Neuron (in vitro differentiated cells): ENCODE data around the gene NAA38.

ENCODE experiments used
- H2AFZ ChIP-seq: one replicate; pipeline ENCODE4 v1.6.1; 2013; ENCODE audit warnings: low read depth, mild to moderate bottlenecking, inconsistent platforms, low read length, moderate library complexity
- H3K27me3 ChIP-seq: one replicate; pipeline ENCODE4 v1.6.1; 2013; ENCODE audit warnings: low read length; ENCODE audit not compliant: insufficient read depth
- H3K36me3 ChIP-seq: one replicate; pipeline ENCODE4 v1.6.1; 2013; ENCODE audit warnings: low read length; ENCODE audit not compliant: insufficient read depth
- H3K4me1 ChIP-seq: one replicate; pipeline ENCODE4 v1.6.1; 2013; ENCODE audit warnings: low read length; ENCODE audit not compliant: insufficient read depth
- H3K4me3 ChIP-seq: 2 replicates; pipeline ENCODE4 v1.5.1; 2013; ENCODE audit warnings: mild to moderate bottlenecking, low read length, moderate library complexity
- H3K9me3 ChIP-seq: one replicate; pipeline ENCODE4 v1.6.1; 2013; ENCODE audit warnings: low read length

NAA38 gene

GRCh38 chr17:7886227-7887037 lies 29.1 kb upstream of the NAA38 start:
- Histone ChIP-seq H3K4me3 (peak overlapping the region; percentile 55), H3K9me3 (no peaks in the 10 kb centered on the region), H3K4me1 (peaks cover 53% of the 10 kb centered on the region), H2AFZ (peak overlapping the region; percentile 20), H3K36me3 (peaks cover 22% of the 10 kb centered on the region), H3K27me3 (no peaks in the 10 kb centered on the region)

GRCh38 chr17:7885367-7886226 lies 28.2 kb upstream of the NAA38 start:
- Histone ChIP-seq H2AFZ (no peak overlapping the region), H3K9me3 (no peaks in the 10 kb centered on the region), H3K27me3 (no peaks in the 10 kb centered on the region), H3K36me3 (peaks cover 20% of the 10 kb centered on the region), H3K4me3 (peak overlapping the region; percentile 55), H3K4me1 (peaks cover 53% of the 10 kb centered on the region)

GRCh38 chr17:7884581-7885366 lies 27.4 kb upstream of the NAA38 start:
- H2AFZ ChIP-seq, result no peak overlapping the region
- H3K4me3 ChIP-seq, result peak overlapping the region; percentile 55
- no peaks in the 10 kb centered on the region for H3K9me3 ChIP-seq
- H3K27me3 ChIP-seq, result no peaks in the 10 kb centered on the region
- peaks cover 25% of the 10 kb centered on the region for H3K36me3 ChIP-seq
- peaks cover 52% of the 10 kb centered on the region for H3K4me1 ChIP-seq

- no peaks in the 10 kb centered on the region for H3K27me3 ChIP-seq
- H3K4me3 ChIP-seq, result peak overlapping the region; percentile 33
- H3K9me3 ChIP-seq, result no peaks in the 10 kb centered on the region
- H3K4me1 ChIP-seq, result peaks cover 43% of the 10 kb centered on the region
- peaks cover 32% of the 10 kb centered on the region for H3K36me3 ChIP-seq
- H2AFZ ChIP-seq, result no peak overlapping the region
Measured at GRCh38 chr17:7883781-7884386, 26.5 kb upstream of the NAA38 start.

GRCh38 chr17:7882629-7883028 lies 25.3 kb upstream of the NAA38 start:
- no peak overlapping the region for H3K4me3 ChIP-seq
- H3K27me3 ChIP-seq, result no peaks in the 10 kb centered on the region

GRCh38 chr17:7882068-7882467 lies 24.7 kb upstream of the NAA38 start:
- peaks cover 27% of the 10 kb centered on the region for H3K4me1 ChIP-seq
- H3K27me3 ChIP-seq, result no peaks in the 10 kb centered on the region
- no peak overlapping the region for H3K4me3 ChIP-seq
- no peaks in the 10 kb centered on the region for H3K9me3 ChIP-seq
- H2AFZ ChIP-seq, result no peak overlapping the region
- H3K36me3 ChIP-seq, result peaks cover 32% of the 10 kb centered on the region

More at GRCh38 chr17:7882629-7883028, 25.3 kb upstream of the NAA38 start:
- Histone ChIP-seq H3K9me3 (no peaks in the 10 kb centered on the region), H2AFZ (no peak overlapping the region), H3K36me3 (peaks cover 32% of the 10 kb centered on the region), H3K4me1 (peaks cover 30% of the 10 kb centered on the region)

- Histone ChIP-seq H3K4me3 (no peak overlapping the region), H3K9me3 (no peaks in the 10 kb centered on the region), H3K27me3 (no peaks in the 10 kb centered on the region), H3K4me1 (peaks cover 22% of the 10 kb centered on the region), H2AFZ (no peak overlapping the region), H3K36me3 (peaks cover 32% of the 10 kb centered on the region)
Measured at GRCh38 chr17:7881276-7882054, 24.1 kb upstream of the NAA38 start.

GRCh38 chr17:7880076-7880868 lies 22.9 kb upstream of the NAA38 start:
- Histone ChIP-seq H3K4me1 (peaks cover 18% of the 10 kb centered on the region), H2AFZ (no peak overlapping the region), H3K27me3 (no peaks in the 10 kb centered on the region), H3K36me3 (peaks cover 40% of the 10 kb centered on the region), H3K4me3 (no peak overlapping the region), H3K9me3 (no peaks in the 10 kb centered on the region)

- Histone ChIP-seq H3K9me3 (no peaks in the 10 kb centered on the region), H3K36me3 (peaks cover 44% of the 10 kb centered on the region)
Measured at GRCh38 chr17:7878234-7878633, 20.9 kb upstream of the NAA38 start.

GRCh38 chr17:7875804-7876370 lies 18.5 kb upstream of the NAA38 start:
- no peak overlapping the region for H2AFZ ChIP-seq
- H3K36me3 ChIP-seq, result peaks cover 36% of the 10 kb centered on the region
- no peaks in the 10 kb centered on the region for H3K4me1 ChIP-seq
- H3K9me3 ChIP-seq, result no peaks in the 10 kb centered on the region
- H3K4me3 ChIP-seq, result no peak overlapping the region
- no peaks in the 10 kb centered on the region for H3K27me3 ChIP-seq

More at GRCh38 chr17:7878234-7878633, 20.9 kb upstream of the NAA38 start:
- Histone ChIP-seq H2AFZ (no peak overlapping the region), H3K4me1 (peaks cover 12% of the 10 kb centered on the region), H3K4me3 (no peak overlapping the region), H3K27me3 (no peaks in the 10 kb centered on the region)

GRCh38 chr17:7873051-7873450 lies 15.7 kb upstream of the NAA38 start:
- H3K27me3 ChIP-seq, result no peaks in the 10 kb centered on the region
- H3K9me3 ChIP-seq, result no peaks in the 10 kb centered on the region
- no peak overlapping the region for H3K4me3 ChIP-seq
- H3K36me3 ChIP-seq, result peaks cover 28% of the 10 kb centered on the region
- no peak overlapping the region for H2AFZ ChIP-seq
- H3K4me1 ChIP-seq, result no peaks in the 10 kb centered on the region
